Body of pancreas (tissue), 4 donors: ENCODE results near the gene CACNA2D3.

ENCODE experiments used
- POLR2A ChIP-seq, 3 donors: fragments of 450-650 bp; IDR thresholded peaks; one replicate each; pipeline ENCODE4 v1.6.1; 2016; ENCODE audit warnings: antibody characterized with exemption in 3 of 3, mild to moderate bottlenecking in 2 of 3
- TF ChIP-seq, protein P1 (sequence below), 7 experiments: fragments of 450-650 bp in 4 of 7; fragments of 200-600 bp in 3 of 7; sonication (generic) in 3 of 7; IDR thresholded peaks; one replicate each; pipeline ENCODE4 v1.5.1; 2016 to 2019; ENCODE audit warnings: antibody characterized with exemption in 7 of 7

GRCh38 chr3:54494209-54494608, 371.9 kb downstream of the CACNA2D3 start:
- no peak for TF ChIP-seq POLR2A (IDR thresholded peaks at IDR 0.05)
- TF ChIP-seq, protein P1, sequence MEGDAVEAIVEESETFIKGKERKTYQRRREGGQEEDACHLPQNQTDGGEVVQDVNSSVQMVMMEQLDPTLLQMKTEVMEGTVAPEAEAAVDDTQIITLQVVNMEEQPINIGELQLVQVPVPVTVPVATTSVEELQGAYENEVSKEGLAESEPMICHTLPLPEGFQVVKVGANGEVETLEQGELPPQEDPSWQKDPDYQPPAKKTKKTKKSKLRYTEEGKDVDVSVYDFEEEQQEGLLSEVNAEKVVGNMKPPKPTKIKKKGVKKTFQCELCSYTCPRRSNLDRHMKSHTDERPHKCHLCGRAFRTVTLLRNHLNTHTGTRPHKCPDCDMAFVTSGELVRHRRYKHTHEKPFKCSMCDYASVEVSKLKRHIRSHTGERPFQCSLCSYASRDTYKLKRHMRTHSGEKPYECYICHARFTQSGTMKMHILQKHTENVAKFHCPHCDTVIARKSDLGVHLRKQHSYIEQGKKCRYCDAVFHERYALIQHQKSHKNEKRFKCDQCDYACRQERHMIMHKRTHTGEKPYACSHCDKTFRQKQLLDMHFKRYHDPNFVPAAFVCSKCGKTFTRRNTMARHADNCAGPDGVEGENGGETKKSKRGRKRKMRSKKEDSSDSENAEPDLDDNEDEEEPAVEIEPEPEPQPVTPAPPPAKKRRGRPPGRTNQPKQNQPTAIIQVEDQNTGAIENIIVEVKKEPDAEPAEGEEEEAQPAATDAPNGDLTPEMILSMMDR (IDR thresholded peaks at IDR 0.05), result no peak
